HL-60/S4 treated with phorbol 12-myristate 13-acetate at 8.2 ng/mL for 4 days and 3 days (cell line): ENCODE data around the gene CUEDC2.

Experiments used
- in situ Hi-C: fragments of 300-500 bp; cut with MboI; formaldehyde crosslinking; loops from 2 replicates; pipeline ENCODE4 v1.15.0; 2022; ENCODE audit warnings: low sequenced_read_pairs

Gene CUEDC2

DNA sequence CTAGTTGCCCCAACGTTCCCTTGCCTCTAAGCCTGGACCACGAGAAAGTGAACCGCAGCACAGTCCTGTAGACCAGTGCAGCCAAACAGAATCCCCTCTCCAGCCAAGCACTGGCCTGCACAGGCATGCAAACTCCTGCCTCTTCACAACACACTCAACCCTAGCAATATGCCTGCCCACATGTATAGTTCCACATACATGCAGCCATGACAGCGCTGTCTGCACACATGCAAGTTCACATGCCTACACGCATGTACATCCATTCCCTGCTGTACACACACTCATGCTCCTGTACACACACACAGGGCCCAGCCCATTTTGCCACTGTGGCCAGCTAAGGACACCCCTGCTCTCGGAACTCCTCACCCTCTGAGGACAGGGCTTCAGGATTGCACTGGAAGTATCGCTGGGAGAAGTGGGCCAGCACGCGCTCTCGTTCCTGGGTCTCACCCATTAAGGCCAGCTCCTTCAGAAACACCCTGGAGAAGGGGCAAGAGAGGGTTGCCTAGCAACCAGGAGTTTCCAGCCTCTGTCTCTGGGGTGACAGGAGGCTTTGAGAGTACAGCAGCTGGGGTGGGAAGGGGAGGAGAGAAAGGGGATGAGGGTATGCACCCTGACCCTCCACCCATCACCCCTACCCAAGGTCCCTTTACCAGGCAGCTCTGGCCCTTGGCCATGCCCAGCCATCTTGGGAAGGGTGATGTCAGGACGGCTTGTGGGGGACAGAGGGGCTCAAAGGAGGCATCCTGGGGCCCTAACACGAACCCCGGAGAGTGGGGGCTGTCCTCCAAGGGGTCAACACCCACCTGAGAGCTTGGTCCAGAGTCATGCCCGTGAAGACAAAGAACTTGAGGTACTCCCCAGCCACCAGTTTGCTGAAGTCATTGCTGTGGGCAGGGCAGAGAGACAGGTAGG lies 20.8 kb downstream of the CUEDC2 start:
- in situ Hi-C loops = no loop called here

DNA sequence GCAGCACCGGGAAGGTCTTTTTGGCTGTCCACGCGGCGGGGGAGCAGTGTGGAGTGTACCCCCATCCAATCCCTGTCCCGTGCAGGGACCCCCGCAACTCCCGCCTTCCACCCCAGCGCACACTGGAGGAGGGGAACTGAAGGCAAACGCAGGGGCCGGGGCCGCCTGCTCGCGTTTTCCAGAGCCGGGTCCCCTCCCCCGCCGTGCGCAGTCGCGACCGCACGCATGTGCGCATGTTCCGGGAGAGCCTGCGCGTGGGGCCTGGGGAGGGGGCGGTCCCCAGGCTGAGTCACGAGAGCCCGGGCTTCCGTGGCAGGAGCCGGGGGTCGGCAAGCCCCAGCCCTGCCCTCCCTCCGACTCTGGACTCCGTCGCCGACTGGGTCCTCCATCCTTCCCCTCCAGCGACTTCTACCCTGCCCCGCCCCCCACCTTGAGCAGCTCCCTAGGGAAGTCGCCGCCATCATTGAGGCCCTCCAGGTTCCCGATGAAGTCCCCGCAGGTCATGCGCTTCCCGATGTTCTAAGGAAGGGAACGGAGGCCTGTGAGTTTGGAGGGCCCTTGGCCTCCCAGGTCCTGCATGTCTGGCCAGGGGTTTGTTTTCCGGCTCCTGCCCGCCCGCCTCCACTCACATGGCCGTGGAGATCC lies 21.8 kb downstream of the CUEDC2 start:
- in situ Hi-C loops = no loop called here

DNA sequence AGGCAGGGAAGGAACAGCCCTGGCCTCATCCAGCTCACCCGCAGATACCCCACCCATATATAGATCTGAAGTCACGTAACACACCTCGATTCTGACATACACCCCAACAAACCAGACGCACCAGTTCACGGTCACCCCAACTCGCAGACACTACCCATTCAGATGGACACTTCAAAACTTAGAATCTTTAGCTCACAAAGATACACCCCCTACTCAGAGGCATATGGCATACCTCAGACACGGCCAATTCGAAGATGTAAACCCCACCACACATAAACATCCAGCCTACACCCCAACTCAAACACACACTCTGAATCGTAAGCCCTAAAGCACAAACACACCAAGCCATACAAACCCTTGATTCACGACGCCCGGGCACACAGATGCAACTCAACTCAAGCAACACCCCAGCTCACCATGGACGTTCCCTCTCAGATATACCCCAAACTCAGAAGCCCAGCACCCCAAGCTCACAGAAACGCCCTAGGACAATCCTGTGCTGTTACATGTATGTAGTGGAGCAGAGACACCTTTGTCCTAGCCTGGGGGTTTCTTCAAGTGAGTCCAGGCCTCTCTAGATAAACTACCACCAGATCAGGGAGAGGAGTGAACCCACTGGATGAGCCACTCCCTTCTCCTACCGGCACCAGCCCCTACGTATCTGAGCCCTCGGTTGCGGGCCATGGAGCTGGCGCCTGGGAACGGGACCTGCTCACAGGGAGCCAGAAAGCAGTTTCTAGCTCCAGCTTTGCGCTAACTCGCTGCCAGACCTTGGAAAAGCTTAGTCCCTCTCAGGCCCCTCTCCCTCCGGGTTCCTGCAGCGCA lies 22.6 kb downstream of the CUEDC2 start:
- in situ Hi-C loops = no loop called here

DNA sequence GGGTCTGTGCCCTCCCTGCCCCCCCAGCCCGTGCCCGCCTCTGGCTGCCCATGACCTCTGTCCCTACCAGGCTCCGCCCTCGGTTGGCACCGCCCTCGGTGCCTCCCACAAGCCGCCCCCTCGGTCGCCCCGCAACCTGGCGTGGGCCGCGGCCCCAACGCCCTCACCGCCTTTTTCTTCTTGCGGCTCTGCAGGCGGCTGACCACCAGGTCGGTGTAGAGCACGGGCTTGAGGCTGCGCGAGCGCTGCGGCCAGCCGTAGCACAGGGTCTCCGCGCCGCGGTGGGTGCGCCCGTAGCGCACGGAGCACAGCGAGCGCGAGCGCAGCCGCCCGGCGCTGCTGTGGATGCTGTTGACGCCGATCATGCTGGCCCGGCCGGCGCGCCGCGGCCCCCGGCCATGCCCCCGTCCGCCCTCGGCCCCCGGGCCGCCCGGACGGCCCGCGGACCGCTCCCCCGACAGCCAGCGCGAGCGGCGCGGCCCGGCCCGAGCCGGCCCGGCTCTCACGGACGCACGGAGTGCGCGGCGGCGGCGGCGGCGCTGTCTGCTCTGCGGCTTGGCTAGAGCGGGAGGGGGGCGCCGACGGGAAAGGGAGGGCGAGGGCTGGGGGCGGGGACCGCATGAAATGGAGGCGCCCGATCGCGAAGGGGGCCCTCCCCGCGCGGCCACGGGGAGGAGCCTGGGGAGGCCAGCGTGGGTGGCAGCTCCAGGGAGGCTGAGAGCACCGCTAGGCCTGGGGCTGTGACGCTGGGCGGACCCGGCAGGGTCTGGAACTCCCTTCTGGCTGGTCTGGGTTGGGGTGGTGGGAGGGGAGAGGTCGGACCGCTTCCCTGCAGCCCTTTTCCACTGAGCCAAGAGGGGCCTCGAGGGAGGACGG lies 23.4 kb downstream of the CUEDC2 start:
- in situ Hi-C loops = no loop called here

DNA sequence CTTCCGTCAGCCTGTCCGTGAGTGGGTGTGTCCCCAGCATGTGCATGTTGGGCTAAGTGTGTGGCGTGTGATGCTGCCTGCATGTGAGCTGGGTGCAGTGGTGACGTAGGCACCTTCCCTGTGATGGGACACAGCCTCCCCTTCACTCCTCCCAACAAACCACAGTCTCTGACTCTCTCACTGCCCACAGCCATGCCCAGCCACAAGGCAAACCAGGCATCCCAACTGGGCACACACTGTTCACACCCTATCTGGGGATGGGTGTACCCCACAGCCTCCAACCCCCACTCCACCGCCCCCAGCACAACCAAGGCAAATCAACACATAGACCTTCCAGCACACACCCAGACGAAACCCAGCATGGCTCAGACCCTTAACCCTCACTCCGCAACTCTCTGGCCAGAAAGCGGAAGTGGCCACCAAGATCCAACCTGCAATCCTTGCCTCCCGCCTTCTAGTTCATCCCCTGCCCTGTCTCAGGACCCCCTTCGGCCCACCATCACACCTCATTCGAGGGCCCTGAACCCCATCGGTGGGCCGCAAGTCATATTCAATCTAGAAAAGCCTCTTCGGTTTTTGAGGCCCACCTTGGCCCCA lies 24.1 kb downstream of the CUEDC2 start:
- in situ Hi-C loops = no loop called here

DNA sequence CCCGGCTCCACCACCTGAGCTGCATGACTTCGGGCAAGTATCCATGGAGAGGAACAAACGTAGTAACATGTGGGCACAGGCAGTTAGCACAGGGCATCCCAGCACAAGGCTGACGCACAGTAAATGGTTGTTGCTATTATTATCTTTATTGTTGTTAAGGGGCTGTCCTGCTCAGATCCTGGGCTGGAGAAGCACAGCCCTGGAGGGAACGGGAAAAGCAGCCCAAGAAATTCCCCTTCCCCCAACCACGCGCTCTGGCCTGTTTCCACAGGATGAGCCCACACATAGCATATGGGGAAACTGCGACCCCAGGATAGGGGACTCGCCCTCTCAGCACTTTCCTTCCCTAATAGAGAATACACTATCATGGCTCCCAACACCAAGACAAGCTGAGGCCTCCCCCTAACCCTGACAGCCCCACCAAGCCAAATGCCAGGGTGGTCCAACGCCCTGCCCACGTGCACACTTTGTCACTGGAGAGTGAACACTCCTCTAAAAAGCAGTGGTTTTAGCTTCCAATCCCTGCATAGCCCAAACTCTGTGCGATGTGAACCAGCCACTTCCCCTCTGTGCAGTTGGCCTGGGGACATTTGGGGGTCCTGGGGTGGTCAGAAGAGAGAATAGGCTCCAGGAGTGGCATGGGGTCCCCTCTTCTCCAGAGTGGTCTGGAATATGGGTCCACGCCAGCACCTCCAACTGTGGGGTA lies 24.8 kb downstream of the CUEDC2 start:
- in situ Hi-C loops = no loop called here

DNA sequence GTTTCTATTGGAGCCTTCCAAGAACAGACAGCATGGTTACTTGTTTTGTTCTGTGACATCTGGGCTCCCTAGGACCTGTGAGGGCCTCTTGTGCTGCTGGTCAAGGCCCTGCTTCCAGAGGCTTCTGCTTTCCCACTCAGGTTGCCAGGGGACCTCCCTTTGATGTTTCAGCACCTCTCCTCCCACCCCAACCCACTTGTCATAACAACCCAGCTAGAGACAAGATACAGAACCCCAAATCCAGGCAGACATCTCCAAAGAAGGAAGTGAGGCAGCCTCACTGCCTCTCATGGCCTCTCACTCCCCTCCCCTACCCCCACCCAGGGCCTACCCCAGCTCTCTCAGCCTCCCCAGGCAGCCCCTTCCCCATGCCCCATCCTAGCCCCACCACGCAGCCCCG lies 25.6 kb downstream of the CUEDC2 start:
- in situ Hi-C loops = no loop called here

DNA sequence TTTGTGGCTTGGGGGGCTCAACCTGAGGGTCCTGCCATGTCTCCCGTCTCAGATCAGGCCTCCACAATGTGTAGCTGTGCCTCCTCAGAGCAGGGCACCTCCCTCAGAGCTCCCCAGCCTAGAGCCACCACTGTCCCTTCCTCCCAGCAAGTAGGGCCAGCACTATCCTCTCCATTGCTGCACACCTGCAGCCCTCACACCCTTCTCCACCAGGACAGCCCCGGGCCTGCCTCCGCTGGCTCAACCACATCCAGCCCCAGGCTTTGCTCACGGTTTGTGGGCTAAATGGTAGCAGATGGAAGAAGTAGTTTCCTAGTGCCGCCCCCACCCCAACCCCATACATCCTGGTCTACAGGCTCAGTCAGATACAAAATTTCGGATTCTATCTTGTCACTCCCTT lies 26.7 kb downstream of the CUEDC2 start:
- in situ Hi-C loops = no loop called here

DNA sequence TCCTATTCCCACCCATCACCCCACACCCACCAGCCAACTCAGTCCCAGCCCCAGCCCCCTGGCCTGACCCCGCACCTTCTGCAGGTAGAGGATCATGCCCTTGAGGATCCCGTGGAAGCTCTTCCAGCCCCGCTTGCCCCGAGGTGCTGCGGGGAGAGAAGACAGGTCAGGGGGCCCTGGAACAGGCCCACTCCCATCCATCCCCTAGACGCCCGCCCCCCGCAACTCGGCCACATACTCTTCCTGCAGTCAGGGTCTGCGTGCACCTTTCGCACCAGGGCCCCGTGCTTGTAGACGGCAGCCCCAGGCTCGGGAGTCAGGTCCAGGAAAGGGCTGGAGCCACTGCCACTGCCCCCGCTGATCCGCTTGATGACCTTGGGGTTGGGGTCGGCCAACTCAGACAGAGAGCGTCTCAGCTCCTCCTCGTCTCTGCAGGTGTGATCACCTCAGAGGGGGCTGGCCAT lies 27.2 kb downstream of the CUEDC2 start:
- in situ Hi-C loops = no loop called here

DNA sequence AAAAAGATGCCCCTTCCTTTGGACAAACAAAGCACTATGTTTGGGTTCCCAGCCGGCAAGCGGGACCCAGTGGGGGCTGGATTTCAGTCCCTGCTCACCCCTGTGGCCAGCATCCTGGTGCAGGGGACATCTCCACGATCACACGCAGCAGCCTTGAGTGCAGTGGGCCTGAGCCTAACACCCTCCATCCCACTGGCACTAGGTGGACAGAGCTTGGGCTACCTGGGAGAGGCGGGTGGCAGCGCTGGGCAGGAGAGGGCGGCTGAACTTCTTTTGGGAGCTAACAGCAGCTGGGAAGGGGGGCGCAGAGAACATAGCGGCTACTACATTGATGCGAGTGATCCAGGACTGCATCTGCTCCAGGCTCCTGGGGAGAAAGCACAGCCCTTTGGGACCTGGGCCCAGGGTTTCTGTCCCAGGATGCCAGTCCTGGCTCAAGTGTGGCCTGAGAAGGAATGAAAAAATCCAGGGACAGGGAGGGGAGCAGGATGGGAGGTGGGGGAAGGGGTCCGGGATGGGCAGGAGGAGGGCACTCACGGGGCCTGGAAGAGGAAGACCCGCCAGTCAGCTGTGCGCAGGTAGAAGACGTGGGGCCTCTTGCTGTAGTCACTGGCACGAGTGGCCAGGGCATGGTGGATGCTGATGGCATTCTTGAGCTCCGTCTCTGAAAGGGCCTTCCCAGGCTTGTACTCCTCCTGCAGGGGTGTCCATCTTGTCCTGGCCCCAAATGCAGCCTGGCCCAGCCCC lies 27.8 kb downstream of the CUEDC2 start:
- in situ Hi-C loops = no loop called here

DNA sequence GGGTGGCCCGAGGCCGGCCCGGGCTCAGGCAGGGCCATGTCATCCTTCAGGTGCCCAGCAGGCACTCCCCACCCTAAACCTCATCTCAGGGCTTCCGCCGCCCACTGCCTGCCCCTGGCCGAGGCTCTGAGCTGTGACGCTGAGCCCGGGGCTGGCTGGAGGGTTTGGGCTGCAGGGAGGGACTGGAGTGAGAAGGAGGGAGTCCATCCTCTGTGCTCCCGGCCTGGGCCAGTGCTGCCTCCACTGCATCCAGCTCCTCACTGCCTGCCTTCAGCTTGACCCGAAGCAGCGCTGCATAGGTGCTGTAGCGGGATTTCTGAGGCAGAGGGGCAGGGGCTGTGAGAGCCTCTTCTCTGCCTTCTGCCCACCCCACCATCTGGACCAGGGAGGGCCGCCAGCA lies 29.3 kb downstream of the CUEDC2 start:
- in situ Hi-C loops = no loop called here

DNA sequence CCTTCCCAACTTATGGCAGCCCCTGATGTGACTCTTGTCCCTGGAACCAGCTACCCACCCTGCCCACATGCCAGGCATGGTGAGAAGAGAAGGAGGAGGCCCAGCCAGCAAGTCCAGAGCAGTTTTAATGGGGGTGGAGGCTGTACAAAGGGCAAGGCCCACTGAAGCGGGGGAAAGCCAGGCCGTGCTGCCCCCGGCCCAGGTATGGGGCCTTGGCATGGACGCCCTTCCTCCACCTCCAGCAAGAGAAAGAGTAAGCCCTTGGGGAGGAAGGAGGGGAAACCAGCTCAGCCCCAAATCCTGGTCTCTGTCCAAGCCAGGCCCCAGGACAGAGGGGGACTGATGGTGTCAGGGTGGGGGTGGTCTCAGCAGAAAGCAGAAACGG lies 29.9 kb downstream of the CUEDC2 start:
- in situ Hi-C loops = no loop called here

DNA sequence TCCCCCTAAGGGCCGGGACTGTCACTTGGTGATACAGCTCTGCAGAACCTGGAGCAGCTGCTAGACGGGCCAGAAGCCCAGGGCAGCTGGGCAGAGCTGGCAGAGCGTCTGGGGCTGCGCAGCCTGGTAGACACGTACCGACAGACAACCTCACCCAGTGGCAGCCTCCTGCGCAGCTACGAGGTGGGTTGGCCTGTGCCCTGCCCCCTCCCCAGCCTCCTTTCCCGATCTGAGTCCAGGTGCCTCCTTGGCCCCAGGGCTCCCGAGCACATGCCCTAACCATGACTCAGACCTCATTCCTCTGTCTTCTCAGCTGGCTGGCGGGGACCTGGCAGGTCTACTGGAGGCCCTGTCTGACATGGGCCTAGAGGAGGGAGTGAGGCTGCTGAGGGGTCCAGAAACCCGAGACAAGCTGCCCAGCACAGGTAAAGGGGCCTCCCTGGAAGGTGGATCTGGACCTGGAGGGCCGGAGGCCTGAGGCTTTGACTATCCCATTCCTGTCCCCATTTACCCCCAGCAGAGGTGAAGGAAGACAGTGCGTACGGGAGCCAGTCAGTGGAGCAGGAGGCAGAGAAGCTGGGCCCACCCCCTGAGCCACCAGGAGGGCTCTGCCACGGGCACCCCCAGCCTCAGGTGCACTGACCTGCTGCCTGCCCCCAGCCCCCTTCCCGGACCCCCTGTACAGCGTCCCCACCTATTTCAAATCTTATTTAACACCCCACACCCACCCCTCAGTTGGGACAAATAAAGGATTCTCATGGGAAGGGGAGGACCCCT lies 30.5 kb downstream of the CUEDC2 start:
- in situ Hi-C loops = no loop called here

DNA sequence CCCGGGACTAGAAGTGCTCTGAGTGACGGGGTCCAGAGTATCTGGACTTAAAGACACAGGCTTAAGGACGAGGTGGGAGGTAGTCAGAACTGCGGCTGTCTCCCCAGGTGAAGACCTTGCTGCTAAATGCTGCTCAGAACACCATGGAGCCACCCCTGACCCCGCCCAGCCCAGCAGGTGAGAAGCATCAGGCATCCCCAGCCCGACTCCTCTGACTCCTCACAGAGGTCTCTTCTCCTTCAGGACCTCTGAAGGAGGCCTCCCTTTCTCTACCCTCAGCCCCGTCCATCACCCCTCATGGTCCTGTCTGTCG lies 31.1 kb downstream of the CUEDC2 start:
- in situ Hi-C loops = no loop called here

DNA sequence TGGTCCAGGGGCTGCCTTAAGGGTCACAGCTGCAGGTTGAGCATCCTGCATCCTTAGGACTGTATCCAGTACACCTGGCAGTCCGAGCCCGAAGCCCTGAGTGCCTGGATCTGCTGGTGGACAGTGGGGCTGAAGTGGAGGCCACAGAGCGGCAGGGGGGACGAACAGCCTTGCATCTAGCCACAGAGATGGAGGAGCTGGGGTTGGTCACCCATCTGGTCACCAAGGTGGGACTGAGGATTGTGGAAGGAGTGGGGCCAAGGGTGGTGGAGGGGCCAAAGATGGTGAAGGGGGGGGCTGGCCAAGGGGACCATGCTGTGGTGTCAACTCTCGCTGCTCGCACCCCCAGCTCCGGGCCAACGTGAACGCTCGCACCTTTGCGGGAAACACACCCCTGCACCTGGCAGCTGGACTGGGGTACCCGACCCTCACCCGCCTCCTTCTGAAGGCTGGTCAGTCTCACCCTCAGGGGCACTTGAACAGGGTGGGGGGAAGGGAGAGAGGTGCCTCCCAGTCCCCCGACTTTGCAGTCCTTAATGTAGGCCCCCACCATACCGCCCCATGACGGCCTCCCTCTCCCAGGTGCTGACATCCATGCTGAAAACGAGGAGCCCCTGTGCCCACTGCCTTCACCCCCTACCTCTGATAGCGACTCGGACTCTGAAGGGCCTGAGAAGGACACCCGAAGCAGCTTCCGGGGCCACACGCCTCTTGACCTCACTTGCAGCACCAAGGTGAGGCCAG lies 31.6 kb downstream of the CUEDC2 start:
- in situ Hi-C loops = no loop called here

DNA sequence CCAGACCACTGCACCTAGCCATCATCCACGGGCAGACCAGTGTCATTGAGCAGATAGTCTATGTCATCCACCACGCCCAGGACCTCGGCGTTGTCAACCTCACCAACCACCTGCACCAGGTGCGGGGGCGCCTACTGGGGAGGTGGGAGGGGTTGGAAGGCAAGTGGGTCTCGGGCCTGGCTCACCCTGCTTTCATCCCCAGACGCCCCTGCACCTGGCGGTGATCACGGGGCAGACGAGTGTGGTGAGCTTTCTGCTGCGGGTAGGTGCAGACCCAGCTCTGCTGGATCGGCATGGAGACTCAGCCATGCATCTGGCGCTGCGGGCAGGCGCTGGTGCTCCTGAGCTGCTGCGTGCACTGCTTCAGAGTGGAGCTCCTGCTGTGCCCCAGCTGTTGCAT lies 32.3 kb downstream of the CUEDC2 start:
- in situ Hi-C loops = no loop called here

DNA sequence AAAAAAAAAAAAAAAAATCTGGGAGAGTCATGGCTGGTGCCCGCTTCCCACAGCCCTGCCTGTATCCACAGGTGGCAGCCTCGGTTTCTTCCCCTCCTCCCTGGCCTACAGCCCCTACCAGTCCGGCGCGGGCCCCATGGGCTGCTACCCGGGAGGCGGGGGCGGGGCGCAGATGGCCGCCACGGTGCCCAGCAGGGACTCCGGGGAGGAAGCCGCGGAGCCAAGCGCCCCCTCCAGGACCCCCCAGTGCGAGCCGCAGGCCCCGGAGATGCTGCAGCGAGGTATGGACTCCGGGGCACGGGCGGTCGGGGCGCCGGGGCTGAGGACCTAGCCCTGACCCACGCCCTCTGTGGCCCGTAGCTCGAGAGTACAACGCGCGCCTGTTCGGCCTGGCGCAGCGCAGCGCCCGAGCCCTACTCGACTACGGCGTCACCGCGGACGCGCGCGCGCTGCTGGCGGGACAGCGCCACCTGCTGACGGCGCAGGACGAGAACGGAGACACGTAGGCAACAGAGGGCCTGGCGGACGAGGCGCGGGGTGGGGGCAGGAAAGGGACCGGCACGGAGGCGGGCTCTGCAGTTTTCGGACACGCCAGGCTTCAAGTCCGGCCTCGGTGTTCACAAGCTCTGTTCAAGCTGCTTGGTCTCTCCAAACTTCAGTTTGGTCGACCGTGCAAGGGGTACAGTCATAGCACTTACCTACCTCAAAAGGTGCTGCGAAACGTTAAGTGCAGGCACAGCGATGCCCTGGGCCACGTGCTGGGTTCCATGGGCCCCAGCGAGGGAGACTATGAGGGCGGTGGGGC lies 33.0 kb downstream of the CUEDC2 start:
- in situ Hi-C loops = no loop called here
